Endothelial cell (in vitro differentiated cells): ENCODE results near the gene ST8SIA5. TPM values are rescaled to one million over a fixed set of nuclear protein-coding genes. Genes with fewer than 3 reads are reported as not detected.

Experiments
- DNase-seq: peaks from one replicate; pipeline ENCODE4 v3.0.0; 2021; ENCODE audit warnings: low spot score
- H3K27ac Mint-ChIP-seq: one replicate; pipeline ENCODE4 v1.8.0; 2021; ENCODE audit warnings: mixed read lengths, inconsistent platforms; ENCODE audit not compliant: unreplicated experiment
- H3K27me3 Mint-ChIP-seq: one replicate; pipeline ENCODE4 v1.8.0; 2021; ENCODE audit warnings: mild to moderate bottlenecking, moderate library complexity, mixed read lengths, inconsistent platforms; ENCODE audit not compliant: unreplicated experiment
- H3K36me3 Mint-ChIP-seq: one replicate; pipeline ENCODE4 v1.8.0; 2021; ENCODE audit warnings: mild to moderate bottlenecking, low read depth, mixed read lengths, inconsistent platforms; ENCODE audit not compliant: unreplicated experiment
- H3K4me1 Mint-ChIP-seq: one replicate; pipeline ENCODE4 v1.8.0; 2021; ENCODE audit warnings: mild to moderate bottlenecking, mixed read lengths, inconsistent platforms; ENCODE audit not compliant: unreplicated experiment
- H3K4me3 Mint-ChIP-seq: one replicate; pipeline ENCODE4 v1.8.0; 2021; ENCODE audit warnings: mild to moderate bottlenecking, mixed read lengths, inconsistent platforms; ENCODE audit not compliant: unreplicated experiment
- H3K9me3 Mint-ChIP-seq: one replicate; pipeline ENCODE4 v1.8.0; 2021; ENCODE audit warnings: mixed read lengths, inconsistent platforms; ENCODE audit not compliant: unreplicated experiment
- CTCF ChIP-seq: fragments of 200-600 bp; sonication (generic); IDR thresholded peaks from one replicate; pipeline ENCODE4 v1.5.0; 2021; ENCODE audit warnings: antibody characterized with exemption; ENCODE audit not compliant: unreplicated experiment
- total RNA-seq: library from RNA; stranded (reverse); fragmentation: NEBNext Ultra II Directional; extraction: Animal tissue kit (Norgen Biotek cat#: 25700); gene quantifications from one replicate; pipeline ENCODE4 v1.2.1, GENCODE V29; 2021; ENCODE audit not compliant: unreplicated experiment

Gene ST8SIA5
- total RNA-seq, 1 donor from 2014 or later = 0.49 TPM

- Mint-ChIP-seq H3K27me3 (peaks cover 6% of the 10 kb centered on the region), H3K4me1 (no peaks in the 10 kb centered on the region), H3K9me3 (peaks cover 10% of the 10 kb centered on the region), H3K4me3 (no peak overlapping the region), H3K36me3 (peaks cover 15% of the 10 kb centered on the region), H3K27ac (peak overlapping the region; percentile 42)
- TF ChIP-seq CTCF = no peak
- DNase-seq = no peak
Measured at GRCh38 chr18:46728219-46728930, 28.5 kb downstream of the ST8SIA5 start.

GRCh38 chr18:46727177-46727576 lies 29.7 kb downstream of the ST8SIA5 start:
- Mint-ChIP-seq H3K27ac (no peak overlapping the region), H3K4me3 (no peak overlapping the region), H3K9me3 (peaks cover 10% of the 10 kb centered on the region), H3K36me3 (peaks cover 15% of the 10 kb centered on the region), H3K27me3 (peaks cover 6% of the 10 kb centered on the region), H3K4me1 (no peaks in the 10 kb centered on the region)
- no peak for TF ChIP-seq CTCF
- no peak for DNase-seq

- DNase-seq = no peak
- H3K4me1 Mint-ChIP-seq = peaks cover 4% of the 10 kb centered on the region
Measured at GRCh38 chr18:46725310-46725709, 31.5 kb downstream of the ST8SIA5 start.

GRCh38 chr18:46723856-46724415 lies 32.9 kb downstream of the ST8SIA5 start:
- Mint-ChIP-seq H3K36me3 (peaks cover 2% of the 10 kb centered on the region), H3K4me3 (no peak overlapping the region), H3K27ac (no peak overlapping the region), H3K4me1 (peaks cover 16% of the 10 kb centered on the region), H3K9me3 (peaks cover 3% of the 10 kb centered on the region), H3K27me3 (peaks cover 4% of the 10 kb centered on the region)
- no peak for DNase-seq
- no peak for TF ChIP-seq CTCF

More at GRCh38 chr18:46725310-46725709, 31.5 kb downstream of the ST8SIA5 start:
- no peak for TF ChIP-seq CTCF
- Mint-ChIP-seq H3K4me3 (no peak overlapping the region), H3K27me3 (peaks cover 4% of the 10 kb centered on the region), H3K9me3 (peaks cover 10% of the 10 kb centered on the region), H3K27ac (no peak overlapping the region), H3K36me3 (peaks cover 7% of the 10 kb centered on the region)

GRCh38 chr18:46722051-46722450 lies 34.8 kb downstream of the ST8SIA5 start:
- Mint-ChIP-seq H3K27ac (no peak overlapping the region), H3K36me3 (no peaks in the 10 kb centered on the region), H3K27me3 (peaks cover 6% of the 10 kb centered on the region), H3K9me3 (no peaks in the 10 kb centered on the region), H3K4me3 (no peak overlapping the region), H3K4me1 (peaks cover 22% of the 10 kb centered on the region)
- no peak for DNase-seq
- no peak for TF ChIP-seq CTCF
